Cerebellar nuclear complex (tissue), 1 donor: ENCODE results near the gene HOXC6.
"Not testable (repeated sequence)": the region's sequence is repeated elsewhere in the genome, so short reads cannot be mapped to it uniquely, and the experiment has no call there.

ENCODE experiments used
- DNase-seq, 2 experiments: peaks; one replicate each; lab custom pipeline; 2025; lab: John Stamatoyannopoulos, UW

HOXC6 gene

DNA sequence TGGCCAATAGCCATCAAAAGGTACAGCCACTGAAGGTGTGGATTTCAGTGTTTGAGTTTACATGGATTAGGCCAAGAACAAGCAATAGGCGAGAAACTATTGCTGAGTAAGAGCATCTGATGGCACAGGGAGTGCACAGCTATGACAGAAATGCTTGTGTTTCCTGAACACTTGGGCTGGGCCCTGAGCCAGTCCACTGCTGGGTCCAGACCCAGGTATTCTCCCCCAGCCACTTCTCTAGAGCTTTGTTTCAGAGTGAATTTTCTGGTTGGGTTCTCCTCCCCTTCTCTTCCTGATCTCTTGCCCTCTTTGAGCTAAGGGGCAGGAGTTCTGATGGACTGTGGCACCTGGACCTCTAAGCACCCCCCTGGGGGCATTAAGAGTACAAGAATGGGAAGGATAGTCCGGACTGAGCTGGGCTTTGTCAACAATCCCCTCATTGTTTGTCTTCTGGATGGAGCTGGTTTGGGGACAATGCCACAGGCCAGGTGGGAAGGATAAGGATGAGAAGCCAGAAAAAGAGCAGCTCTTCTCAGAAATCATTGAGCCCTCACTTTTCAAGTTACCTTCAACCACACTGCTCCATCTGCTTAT, 13.0 kb downstream of the HOXC6 start:
- DNase-seq = no peak

DNA sequence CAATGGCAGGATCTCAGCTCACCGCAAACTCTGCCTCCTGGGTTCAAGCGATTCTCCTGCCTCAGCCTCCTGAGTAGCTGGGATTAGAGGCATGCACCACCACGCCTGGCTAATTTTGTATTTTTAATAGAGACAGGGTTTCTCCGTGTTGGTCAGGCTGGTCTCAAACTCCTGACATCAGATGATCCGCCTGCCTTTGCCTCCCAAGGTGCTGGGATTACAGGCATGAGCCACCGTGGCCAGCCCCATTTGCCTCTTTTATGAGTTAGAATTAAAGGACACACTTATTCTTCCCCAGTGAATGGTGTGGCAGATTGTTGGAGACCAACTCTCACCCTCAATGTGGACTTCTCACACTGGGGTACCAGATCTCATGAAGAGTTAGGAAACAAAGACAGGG, 13.8 kb downstream of the HOXC6 start:
- not testable (repeated sequence) for DNase-seq

DNA sequence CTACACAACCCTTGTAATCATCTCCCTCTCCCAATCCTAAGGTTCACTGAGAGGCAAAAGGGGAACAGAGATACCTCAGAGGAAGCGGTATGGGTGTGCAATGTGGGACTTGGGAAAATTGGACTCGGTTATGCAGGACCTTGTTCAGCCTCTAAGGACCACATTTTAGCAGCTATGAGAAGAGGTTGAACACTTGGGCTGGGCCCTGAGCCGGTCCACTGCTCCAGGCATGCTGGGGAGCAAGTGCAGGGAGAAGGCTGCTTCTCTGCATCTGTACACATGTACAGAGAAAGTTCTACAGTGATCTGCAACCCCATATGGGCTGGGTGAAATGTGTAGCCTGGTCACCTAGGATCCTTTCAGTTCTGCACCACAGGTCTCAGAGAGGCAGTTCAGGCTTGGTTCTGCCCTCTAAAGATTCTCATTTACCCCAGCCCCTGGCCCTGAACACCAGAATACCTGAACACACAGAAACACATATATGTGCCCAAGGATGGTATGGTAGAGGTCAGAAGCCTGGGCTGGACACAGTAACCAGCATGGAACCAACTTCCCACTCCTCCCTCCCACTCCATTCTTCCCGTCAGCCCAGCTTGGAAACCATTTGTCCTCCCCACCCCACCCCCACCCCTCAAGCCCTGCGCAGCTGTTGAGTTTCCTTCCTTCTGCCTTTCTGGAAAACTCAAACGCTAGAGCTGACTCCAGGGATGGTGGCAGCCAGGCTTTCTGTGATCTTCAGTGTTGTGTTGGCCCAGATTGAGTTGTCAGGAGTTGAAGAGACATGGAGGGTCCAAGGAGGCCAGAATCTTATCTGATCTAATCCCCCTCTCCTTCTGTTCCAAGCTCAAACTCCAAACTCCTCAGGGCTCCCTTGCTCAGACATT, 15.0 kb downstream of the HOXC6 start:
- no peak for DNase-seq

DNA sequence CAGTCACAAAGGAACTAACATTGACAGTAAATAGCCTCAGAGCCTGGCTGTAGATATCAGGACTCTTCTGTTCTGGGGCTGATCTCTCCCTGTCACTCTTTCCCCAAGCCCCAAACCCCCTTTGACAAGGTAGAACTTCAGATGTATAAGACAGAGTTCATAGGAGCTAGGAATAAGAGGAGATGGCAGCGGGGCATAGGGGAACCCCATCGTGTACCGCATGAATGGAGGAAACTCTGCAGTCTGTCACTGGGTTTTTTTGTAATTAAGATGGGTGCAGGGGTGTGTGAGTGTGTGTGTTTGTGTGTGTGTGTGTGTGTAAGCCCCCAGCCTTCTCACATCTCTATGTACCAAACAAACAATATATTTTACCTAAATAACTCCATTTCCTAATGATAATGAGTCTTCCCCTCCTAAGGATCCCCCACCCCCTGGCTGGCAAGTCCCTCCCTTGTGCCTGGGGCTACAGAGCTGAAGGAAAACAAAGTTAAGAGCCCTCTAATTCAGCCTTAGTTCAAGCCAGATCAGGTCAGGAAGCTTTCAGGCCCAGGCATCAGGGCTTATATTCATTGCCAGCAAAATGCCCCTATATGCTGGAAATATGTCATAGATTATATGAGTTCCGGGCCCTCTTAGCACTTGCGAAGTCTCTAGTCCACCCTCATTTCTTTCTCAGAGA, 16.3 kb downstream of the HOXC6 start:
- no peak for DNase-seq

DNA sequence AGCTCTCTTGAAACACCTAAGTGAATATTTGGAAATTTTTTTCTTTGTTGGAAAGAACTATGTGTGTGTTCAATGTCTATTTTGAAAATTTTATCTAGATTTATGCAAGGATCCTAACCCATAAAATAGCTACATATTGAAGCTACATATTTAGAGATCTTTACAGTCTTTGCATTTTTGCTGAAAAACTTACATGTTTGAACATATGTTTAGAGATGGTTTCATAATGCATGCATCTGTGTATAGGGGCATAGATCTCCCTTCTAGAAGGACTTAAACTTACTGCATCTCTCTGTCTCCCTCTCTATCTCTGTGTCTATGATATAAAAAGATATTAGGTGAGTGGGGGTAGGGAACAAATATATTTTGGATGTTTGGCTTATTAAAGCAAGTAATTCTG, 17.2 kb downstream of the HOXC6 start:
- DNase-seq = no peak

DNA sequence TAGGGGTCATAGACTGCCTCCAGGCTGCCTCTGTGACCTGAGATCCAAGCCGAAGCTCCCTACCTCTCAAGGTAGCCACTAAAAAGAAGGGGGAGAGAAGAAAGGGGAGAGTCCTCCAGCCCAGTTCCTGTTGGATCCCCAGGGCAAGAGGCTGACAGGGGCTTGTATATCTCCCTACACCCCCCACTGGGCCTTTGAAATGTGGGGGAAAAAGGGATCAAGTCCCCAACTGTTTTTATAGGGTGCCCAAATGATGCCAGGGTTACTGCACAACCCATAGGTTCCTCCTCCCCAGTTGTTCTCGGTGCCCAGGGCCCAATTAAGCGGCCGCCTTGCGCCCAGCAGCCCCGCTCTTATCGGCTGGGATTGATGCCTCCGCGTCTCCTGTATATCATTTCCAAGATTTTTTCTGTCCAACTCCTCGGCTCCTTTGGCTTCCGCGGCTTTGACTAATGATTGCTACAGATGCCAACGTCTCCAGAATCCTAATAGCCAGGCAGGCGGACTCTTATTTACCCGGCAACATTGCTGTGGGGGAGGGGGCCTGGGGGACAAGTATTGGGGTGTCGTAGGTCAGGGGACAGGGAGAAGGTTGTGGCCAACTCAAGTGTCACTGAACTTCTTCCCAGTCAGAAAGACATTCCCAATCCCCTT, 17.8 kb downstream of the HOXC6 start:
- DNase-seq = no peak

DNA sequence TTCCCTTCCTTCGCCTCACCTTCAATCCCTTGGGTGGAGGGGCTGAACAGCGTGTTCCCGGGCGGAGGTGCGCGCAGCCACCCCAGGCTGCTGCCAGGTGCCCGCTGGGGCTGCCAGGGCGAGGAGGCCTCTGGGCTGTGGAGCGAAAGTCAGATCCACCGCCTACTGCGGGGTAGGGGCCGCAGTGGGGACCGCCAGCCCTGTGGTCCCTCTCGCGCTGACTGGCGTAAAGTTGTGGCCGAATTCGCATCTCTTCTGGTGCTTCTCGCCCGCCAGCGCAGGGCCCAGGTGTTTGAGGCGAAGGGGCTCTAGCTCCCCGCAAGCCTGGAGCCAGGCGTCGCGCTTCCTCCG, 18.5 kb downstream of the HOXC6 start:
- DNase-seq = no peak

DNA sequence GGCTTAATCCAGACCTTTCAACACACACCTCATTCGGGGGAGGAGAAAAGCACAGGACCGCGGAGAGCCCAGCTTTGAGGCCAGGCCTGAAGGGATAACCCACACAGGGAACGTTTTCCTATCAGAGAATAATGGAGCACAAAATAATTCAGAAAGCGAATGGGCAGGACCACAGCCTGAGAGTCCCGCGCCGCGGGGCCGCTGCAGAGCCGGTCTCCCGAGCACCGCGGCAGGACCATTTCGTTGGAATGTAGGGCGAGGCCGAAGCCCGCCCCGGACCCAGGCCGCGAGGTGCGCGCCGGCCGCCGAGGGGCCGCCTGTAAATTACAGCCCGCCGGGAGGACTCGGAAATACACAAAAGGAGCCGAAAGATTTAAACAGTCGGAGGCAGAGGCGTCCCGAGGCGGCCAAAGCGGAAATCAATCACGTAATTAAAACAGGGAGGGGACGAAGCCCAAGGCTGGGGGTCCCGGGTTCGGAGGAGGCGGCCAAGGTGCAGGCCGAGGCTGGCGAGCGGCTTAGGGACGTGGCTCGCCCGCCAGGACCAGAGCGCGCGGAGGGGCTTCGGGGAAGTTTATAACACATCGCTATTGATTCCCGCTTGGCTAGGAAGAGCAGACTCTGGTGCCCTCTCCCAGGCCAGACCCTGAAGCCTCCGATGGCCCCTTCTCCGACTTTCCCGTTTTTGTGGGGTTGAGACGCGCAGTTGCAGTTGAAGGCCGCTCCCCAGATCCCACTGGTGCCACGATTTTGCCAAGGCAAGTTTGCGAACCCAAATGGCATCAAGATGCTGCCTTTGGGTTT, 19.1 kb downstream of the HOXC6 start:
- DNase-seq = no peak

DNA sequence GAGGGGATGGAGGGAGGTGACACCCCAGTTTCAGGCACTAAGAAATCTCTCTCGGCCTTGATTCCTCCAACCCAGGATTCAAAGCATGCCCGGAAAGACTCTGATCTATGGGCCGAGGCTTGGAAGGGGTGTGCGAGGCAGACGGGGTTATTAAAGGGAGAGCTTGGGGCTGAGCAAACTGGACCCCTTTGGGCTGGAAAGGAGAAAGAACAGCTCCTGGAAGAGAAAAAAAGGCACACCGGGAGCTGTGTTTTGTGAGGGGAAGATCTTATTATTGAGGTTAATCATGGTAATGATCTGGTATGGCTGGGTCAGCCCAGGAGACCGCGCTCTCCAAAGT, 19.7 kb downstream of the HOXC6 start:
- no peak for DNase-seq

DNA sequence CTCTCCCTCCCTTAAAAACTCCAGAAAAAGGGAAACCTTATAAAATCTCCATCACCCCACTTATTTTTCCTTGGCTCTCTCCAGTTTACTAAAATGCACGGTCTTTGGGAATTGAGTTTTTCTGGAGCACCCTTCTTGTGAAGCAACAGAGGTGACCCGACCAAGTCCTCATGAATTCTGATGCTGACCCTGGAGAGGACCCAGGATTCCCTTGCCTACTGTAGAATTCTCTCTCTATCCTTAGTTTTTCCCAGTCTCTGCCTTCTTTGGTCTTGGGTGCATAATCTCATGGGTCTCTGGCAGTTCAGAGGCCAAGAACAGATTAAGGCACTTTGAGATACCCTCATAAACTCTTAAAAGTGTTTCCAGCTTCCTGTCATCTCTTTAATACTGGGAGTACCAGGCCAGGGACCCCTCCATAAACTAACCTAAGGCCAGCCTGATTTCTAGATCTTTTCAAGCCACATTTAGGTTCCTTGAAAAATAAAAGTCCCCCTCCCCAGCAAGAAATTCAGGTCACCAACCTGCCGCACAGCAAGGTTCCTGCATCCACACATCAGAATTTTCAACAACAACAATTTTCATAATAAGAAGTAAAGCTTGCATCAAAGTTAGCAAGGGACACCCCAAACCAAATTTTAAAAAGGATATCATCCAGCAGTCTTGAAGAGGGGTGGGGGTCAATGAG, 20.3 kb downstream of the HOXC6 start:
- DNase-seq = no peak

DNA sequence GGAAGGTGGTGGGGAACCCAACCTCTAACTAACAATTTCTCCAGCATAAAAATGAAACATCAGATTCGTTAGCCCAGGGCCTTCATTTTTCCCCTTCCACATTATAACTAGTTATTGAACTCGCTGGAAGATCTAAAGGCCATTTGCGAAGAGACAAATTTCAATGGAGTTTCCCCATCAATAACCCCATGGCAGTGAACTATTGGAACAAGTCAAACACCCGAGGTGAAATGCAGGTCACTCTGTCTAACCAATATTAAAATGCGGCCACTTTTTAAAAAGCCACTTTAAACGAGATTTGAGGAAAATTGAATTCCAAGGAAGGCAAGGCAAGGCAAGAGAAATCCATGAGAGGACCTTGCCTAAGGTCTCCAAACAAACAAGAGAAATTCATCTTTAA, 20.9 kb downstream of the HOXC6 start:
- DNase-seq = no peak

DNA sequence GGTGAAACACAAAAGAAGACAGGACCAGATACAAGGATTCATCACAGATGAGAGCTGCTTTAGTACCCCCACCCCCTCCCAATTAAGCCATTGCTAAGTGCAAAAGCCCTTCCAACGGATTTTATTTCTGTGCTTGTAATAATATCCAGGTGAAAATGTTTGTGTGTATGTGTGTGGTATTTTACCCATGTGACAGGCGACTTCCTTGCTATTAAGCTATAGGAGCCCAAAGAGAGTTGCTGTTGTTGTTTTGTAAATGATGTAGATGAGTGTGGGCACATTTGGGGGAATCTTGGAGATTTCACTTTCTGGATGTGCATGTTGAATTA, 22.2 kb downstream of the HOXC6 start:
- no peak for DNase-seq

DNA sequence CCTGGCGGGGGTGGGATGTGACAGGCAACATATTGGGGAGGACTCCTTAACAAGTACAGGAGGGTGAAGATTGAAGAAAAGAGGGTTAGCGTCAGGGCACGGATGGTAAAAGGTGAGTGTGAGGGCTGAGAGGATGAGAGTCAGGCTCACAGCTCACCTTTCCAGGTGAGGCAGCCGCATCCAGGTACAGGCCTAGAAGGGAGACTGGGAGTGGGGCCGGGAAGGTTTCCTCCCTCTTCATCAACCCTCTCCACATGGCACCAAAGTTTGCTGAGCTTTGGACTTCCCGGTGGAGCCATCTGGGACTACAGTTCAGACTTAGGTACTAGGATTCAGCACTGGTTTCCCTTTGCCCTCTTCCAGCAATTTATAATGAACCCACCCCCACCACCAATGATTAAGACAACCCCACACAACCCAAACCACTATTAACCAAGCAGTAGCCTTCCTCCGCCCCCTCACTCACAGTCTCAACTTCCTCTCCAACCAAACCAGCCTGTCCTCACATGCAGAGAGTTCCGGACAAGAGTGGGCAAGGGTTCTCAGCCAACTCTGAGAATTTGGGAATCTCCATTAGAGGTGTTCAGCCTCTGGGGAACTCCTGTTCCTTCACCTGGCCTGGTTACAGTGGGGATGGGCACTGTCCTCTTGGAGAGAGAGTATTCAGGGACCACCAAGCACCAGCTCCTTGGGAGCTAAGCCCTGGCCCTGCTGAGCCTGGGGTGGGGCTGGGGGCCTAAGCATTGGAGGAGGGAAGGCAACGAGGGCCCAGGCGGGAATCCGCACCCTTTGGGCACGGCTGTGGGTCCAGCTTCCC, 23.0 kb downstream of the HOXC6 start:
- DNase-seq = no peak

DNA sequence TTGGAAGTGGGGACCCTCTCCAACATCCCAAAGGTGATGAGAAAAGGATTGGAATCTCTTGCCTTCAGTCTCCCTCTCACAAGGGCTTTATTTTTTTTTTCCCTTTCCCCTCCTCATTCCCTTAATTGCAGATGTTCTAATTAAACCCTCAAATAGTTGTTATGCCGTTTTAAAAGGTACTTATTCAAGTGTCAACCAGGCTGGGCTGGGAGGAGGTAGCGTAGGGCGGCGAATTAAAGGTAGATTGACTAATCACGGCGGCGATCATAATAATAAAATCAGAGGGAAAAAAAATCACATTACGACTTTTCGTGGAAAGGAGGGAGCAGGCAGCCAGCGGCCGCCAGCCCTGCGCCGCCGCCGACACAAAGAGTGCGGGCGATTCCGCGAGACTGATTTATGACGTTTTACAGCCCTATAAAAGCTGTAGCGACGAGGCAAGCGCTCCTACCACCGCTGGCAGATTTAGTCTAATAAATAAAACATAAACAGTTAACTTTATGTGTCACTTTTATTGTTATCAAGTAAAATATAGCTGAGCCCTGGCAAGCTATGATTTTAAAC, 23.7 kb downstream of the HOXC6 start:
- no peak for DNase-seq

DNA sequence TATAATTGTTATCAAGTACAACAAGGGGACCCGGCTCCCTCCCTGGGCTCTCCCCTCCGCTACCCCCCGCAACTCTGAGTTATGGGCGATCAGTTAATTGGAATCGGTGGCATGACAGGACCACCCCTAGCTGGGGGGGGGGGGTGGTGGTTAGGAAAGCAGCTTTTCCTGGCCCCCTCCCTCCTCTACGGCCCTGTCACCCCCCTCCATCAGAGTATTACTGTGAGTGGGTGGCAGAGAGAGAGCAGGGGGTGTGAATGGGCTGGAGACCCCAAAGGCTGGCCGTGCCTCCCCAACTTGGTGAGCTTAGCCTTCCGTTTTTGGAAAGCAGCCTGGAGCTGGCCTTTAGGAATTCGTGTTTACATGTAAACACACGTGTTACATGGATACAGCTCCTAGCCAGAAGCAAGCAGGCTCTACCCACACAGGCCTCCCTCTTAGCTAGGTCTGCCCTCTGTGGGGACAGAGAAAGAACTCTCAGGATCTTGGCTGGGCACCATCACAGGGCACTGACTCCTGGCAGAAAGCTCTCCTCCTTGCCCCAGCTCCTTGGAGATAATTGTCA, 24.3 kb downstream of the HOXC6 start:
- DNase-seq = no peak

DNA sequence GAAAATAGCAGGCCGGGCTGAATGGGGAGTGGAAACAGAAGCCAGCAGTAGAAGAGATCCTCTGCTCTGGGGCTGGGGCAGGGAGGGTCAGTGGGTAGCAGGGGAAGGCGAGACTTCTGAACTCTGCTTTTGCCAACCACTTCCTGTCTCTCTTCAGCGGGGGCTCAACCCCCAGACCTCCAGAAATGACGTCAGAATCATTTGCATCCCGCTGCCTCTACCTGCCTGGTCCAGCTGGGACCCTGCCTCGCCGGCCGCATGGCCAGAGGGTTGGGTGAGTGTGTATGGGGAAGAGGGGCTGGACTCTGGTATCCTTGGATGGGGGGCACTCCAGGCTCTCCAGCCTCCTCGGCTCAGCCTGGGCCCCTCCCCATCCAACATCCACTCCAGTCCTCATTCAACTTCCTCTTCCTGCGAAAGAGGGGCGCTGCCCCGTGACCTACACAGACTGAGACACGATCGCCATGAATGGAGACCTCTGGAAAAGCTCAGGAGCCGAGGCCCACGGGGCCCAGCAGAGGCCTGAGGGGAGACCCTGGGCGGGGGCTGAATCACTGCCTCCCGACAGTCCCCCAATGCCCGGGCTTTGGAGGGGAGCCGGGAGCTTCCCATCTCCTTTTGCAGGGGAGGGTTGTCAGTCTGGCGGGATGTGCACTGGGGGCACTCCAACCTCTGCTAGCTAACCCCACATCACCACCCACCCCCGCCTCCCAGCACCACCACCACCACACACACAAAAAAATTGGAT, 24.9 kb downstream of the HOXC6 start:
- no peak for DNase-seq

DNA sequence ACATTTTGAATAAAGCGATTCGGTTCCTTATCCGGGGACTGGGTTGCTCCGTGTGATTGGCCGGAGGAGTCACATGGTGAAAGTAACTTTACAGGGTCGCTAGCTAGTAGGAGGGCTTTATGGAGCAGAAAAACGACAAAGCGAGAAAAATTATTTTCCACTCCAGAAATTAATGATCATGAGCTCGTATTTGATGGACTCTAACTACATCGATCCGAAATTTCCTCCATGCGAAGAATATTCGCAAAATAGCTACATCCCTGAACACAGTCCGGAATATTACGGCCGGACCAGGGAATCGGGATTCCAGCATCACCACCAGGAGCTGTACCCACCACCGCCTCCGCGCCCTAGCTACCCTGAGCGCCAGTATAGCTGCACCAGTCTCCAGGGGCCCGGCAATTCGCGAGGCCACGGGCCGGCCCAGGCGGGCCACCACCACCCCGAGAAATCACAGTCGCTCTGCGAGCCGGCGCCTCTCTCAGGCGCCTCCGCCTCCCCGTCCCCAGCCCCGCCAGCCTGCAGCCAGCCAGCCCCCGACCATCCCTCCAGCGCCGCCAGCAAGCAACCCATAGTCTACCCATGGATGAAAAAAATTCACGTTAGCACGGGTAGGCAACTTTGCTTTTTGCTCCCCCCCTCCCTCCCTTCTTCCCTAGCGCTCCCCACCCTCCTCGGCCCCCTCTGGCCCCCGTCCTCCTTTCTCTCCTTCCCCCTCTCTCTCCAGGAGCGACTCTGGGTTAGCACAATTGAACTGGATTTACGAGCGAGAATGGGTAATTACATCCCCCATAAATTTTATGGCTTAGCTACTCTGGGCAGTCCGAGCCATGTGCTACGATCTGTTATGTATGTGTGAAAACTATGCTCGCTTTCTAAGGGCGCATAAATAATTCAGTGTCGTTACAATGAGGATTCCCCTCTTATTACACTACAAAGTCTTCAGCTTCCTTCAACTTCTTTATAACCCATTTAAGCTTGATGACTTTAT, 25.8 kb downstream of the HOXC6 start, which contains the start of gene HOXC4:
TSS of gene HOXC4 (plus strand) at position 85 of the 991 bp plus-strand sequence. CDS start at position 173, 88 bp downstream.
- no peak for DNase-seq

DNA sequence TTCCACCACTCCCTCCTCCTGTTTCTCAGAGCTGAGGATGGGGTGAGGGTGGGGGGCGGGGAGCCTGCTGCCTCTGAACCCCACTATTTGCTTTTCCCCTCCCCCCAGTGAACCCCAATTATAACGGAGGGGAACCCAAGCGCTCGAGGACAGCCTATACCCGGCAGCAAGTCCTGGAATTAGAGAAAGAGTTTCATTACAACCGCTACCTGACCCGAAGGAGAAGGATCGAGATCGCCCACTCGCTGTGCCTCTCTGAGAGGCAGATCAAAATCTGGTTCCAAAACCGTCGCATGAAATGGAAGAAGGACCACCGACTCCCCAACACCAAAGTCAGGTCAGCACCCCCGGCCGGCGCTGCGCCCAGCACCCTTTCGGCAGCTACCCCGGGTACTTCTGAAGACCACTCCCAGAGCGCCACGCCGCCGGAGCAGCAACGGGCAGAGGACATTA, 26.5 kb downstream of the HOXC6 start:
- no peak for DNase-seq
